ENCODE results near the gene ABO.

GRCh38 chr9:133276923-133277322, 1.9 kb upstream of the ABO start:
- no peak for TF ChIP-seq NR2F1 (conservative IDR thresholded peaks at IDR 0.05)
- TF ChIP-seq SMC3 (IDR thresholded peaks at IDR 0.05; ENCODE audit: borderline replicate concordance, low read length): no peak
- no peak for TF ChIP-seq CTCF (IDR thresholded peaks at IDR 0.05 in 2 of 3, conservative IDR thresholded peaks at IDR 0.05 in 1 of 3; ENCODE audit: control insufficient read depth in 2 of 3, extremely low read depth in 1 of 3, insufficient read depth in 1 of 3, low read depth in 3 of 3, low read length in 3 of 3)
- TF ChIP-seq EZH2 (IDR thresholded peaks at IDR 0.05; ENCODE audit: borderline replicate concordance, control insufficient read depth, low read depth, low read length): no peak
- TF ChIP-seq FOXK2 (IDR thresholded peaks at IDR 0.05): no peak
- no peak for TF ChIP-seq JUND (IDR thresholded peaks at IDR 0.05; ENCODE audit: low read depth, low read length)
- no peak for TF ChIP-seq MTA3 (IDR thresholded peaks at IDR 0.05; ENCODE audit: borderline replicate concordance, low read length)
- TF ChIP-seq REST (IDR thresholded peaks at IDR 0.05; ENCODE audit: low read depth, low read length): no peak
- no peak for TF ChIP-seq MTA2 (IDR thresholded peaks at IDR 0.05; ENCODE audit: low read depth)
- no peak for TF ChIP-seq ATF2 (IDR thresholded peaks at IDR 0.05; ENCODE audit: low read length)

All from GM12878 (cell line).